GM21528 (cell line): Measurements from ENCODE around the gene SEPTIN5.
"Not testable (repeated sequence)": the region's sequence is repeated elsewhere in the genome, so short reads cannot be mapped to it uniquely, and the experiment has no call there.

Experiments used
- ATAC-seq: cut with Tn5 transposase; IDR thresholded peaks from one replicate; pipeline ENCODE4 v1.9.1; 2021; ENCODE audit warnings: mild to moderate bottlenecking, moderate library complexity; ENCODE audit not compliant: unreplicated experiment, low FRiP score

The SEPTIN5 gene

DNA sequence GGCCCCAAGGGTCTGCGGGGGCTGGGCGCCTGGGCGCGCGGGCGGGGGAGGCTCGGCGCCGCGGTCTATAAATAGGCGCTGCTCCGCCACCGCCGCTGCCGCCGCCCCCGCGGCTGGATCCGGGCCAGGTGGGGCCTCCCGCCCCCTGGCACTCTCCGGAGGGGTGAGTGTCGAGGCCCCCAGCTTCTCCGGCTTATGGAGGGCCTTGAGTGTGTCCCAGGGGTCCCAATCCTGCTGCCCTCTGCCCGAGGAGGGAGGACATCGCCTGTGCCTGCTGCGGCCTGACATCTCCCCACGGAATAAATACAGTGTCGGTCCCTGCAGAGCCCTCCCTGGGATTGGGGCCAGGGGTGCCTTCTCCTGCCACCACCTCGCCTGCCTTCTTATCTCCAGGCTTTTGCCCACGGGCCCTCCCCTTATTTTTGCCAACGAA is 4.8 kb downstream of the SEPTIN5 start:
- no peak for ATAC-seq

- no peak for ATAC-seq
Observed at GRCh38 chr22:19719488-19720021, 5.3 kb downstream of the SEPTIN5 start.

DNA sequence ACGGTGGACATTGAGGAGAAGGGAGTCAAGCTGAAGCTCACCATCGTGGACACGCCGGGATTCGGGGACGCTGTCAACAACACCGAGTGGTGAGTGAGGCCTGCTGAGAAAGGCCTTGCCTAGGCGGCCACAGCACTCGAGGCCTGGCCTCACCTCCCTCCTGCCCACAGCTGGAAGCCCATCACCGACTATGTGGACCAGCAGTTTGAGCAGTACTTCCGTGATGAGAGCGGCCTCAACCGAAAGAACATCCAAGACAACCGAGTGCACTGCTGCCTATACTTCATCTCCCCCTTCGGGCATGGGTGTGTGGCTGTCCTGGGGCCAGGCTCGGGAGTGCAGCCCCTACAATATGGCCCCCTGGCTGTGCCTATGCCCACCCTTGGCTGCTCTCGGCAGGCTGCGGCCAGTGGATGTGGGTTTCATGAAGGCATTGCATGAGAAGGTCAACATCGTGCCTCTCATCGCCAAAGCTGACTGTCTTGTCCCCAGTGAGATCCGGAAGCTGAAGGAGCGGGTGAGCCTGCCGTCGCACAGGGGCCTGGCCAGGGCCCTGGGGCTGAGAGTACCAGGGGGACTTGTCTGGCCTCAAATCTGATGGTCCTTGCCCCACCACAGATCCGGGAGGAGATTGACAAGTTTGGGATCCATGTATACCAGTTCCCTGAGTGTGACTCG is 6.0 kb downstream of the SEPTIN5 start:
- no peak for ATAC-seq

DNA sequence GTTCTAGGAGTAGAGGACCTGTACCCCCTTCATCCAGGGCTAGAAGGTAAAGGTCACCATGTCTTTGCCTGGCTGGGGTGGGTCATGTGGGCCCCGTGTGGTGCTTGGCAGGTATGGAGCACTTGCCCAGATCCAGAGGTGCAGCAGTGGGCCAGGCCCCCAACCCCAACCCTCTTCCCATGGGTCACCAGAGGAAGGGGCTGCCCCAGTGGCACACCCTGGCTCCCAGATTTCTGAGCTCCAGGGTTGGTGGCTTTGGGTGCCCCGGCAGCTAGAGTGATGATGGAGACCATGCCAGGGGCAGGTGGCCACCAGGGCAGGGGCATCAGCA is 6.7 kb downstream of the SEPTIN5 start:
- no peak for ATAC-seq

DNA sequence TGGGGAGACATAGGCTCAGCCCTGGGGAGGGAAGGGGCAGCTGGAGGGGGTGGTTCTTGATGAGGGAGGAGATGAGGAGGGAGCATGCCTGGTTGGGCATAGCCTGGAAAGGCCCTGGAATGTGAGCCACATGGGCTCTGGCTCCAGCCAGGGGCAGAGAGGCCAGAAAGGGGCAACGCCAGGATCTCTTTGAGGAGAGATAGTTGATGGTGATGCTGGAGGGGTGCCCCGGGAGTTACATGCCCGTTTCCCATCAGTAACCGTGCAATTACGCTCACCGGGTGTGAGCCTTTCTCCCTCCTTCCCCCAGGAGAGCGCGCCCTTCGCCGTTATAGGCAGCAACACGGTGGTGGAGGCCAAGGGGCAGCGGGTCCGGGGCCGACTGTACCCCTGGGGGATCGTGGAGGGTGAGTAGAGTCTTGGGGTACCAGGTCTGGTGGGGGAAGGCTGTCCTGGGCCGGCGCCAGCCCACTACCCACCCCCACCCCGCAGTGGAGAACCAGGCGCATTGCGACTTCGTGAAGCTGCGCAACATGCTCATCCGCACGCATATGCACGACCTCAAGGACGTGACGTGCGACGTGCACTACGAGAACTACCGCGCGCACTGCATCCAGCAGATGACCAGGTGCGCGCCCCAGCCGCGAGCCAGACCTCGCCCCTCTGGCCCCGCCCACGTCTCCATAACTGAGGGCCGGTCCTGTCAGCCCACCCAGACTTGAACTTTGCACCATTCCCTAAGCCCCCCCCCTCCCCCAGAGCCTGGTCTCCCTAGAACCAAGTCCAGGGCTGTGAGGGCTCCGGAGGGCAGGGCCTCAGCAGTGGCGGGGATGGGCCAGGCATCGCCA is 7.3 kb downstream of the SEPTIN5 start:
- ATAC-seq: no peak

- ATAC-seq: no peak
Observed at GRCh38 chr22:19722178-19722981, 8.1 kb downstream of the SEPTIN5 start.

GRCh38 chr22:19722982-19723231 is 8.6 kb downstream of the SEPTIN5 start:
- no peak for ATAC-seq

GRCh38 chr22:19723232-19723982 is 9.1 kb downstream of the SEPTIN5 start, which contains the start of gene GP1BB:
Gene GP1BB (plus strand): TSS chr22:19723539. CDS start chr22:19723570, 31 bp downstream.
- no peak for ATAC-seq

- ATAC-seq: no peak
Observed at GRCh38 chr22:19723983-19724827, 9.9 kb downstream of the SEPTIN5 start.

DNA sequence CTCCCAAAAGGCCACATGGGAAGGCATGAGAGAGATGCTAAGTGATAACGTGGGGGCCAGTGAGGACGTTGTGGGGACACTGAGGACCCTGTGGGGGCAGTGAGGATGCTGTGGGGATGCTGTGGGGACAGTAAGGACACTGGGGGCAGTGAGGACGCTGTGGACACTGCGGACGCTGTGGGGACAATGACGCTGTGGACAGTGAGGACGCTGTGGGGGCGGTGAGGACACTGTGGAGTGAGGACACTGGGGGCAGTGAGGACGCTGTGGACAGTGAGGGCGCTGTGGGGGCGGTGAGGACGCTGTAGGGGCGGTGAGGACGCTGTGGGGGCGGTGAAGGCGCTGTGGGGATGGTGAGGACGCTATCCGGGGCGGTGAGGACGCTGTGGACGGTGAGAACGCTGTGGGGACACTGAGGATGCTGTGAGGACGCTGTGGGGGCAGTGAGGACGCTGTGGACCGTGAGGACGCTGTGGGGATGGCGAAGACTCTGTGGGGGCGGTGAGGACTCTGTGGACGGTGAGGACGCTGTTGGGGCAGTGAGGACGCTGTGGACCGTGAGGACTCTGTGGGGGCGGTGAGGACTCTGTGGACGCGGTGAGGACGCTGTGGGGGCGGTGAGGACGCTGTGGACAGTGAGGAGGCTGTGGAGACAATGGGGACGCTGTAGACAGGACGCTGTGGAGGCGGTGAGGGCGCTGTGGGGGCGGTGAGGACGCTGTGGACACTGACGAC is 10.8 kb downstream of the SEPTIN5 start:
- ATAC-seq: no peak

DNA sequence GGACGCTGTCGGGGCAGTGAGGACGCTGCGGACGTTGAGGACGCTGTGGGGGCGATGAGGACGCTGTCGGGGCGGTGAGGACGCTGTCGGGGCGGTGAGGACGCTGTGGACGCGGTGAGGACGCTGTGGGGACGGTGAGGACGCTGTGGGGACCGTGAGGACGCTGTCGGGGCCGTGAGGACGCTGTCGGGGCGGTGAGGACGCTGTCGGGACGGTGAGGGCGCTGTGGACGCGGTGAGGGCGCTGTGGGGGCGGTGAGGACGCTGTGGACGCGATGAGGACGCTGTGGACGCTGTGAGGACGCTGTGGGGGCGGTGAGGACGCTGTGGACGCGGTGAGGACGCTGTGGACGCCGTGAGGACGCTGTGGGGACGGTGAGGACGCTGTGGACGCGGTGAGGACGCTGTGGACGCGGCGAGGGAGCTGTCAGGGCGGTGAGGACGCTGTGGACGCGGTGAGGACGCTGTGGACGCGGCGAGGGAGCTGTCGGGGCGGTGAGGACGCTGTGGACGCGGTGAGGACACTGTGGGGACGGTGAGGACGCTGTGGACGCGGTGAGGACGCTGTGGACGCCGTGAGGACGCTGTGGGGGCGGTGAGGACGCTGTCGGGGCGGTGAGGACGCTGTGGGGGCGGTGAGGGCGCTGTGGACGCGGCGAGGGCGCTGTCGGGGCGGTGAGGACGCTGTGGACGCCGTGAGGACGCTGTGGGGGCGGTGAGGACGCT is 11.9 kb downstream of the SEPTIN5 start:
- ATAC-seq: not testable (repeated sequence)

DNA sequence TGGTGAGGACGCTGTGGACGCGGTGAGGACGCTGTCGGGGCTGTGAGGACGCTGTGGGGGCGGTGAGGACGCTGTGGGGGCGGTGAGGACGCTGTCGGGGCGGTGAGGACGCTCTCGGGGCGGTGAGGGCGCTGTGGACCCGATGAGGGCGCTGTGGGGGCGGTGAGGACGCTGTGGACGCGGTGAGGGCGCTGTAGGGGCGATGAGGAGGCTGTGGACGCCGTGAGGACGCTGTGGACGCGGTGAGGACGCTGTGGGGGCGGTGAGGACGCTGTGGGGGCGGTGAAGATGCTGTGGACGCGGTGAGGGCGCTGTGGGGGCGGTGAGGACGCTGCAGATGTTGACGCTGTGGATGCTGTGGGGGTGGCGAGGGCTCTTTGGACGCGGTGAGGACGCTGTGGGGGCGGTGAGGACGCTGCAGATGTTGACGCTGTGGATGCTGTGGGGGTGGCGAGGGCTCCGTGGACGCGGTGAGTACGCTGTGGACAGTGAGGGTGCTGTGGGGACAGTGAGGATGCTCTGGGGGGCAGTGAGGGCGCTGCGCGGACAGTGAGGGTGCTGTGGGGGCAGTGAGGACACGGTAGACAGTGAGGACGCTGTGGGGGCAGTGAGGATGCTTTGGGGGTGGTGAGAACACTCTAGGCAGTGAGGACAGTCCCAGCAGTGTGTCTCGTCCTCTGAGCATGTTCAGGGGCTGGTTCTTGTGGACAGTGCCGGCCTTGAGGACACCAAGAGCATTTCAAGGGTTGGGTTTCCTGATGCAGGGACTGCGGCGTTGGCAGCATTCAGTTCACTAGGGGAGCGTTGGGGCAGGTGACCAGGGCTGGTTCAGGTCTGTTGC is 13.2 kb downstream of the SEPTIN5 start:
- ATAC-seq: no peak

GRCh38 chr22:19728271-19728670 is 14.0 kb downstream of the SEPTIN5 start:
- ATAC-seq: no peak

GRCh38 chr22:19728836-19729235 is 14.5 kb downstream of the SEPTIN5 start:
- ATAC-seq: no peak

DNA sequence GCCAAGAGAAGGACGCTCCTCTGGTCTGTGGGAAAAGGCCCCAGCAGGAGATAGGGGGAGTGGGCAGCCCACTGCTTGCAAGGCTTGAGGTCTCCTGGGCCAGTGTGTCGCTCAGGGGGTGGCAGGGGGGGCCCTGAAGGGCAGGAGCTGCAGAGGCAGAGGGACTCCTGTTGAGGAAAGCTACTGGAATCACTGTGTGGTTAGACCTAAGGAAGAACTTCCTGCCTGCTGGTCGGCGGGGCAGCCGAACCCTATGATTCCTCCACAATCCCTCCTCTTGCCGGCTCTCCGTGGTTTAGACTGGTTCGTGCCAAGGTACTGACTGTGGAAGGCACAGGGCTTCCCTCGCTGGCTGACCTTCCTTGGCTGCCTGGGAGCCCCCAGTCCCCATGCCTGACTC is 15.2 kb downstream of the SEPTIN5 start:
- no peak for ATAC-seq

DNA sequence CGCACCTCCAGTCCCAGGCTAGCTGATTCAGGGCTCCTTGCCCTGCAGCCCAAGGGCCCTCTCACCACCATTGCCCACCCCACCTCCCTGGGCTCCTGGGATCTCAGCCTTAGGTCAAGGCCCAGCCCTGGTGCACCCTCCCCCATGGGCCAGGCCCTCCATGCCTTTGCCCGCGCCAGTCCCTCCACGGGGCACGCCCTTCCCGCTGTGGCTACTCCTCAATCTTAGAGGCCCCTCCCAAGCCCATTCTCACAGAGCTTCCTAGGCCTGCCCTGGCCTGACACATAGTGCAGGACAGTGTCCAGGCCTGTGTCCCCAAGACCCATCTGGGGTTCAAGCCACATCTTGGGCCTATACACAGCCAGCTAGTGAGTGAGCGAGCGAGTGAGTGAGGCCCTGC is 15.9 kb downstream of the SEPTIN5 start:
- ATAC-seq: no peak

GRCh38 chr22:19730655-19731360 is 16.5 kb downstream of the SEPTIN5 start:
- no peak for ATAC-seq
